NCI-H2196 (cell line): ENCODE data around the gene TMEM123.

Source experiments
- DNase-seq: peaks from one replicate; lab custom pipeline; 2025; ENCODE audit not compliant: unreplicated experiment; lab: John Stamatoyannopoulos, UW

The TMEM123 gene

DNA sequence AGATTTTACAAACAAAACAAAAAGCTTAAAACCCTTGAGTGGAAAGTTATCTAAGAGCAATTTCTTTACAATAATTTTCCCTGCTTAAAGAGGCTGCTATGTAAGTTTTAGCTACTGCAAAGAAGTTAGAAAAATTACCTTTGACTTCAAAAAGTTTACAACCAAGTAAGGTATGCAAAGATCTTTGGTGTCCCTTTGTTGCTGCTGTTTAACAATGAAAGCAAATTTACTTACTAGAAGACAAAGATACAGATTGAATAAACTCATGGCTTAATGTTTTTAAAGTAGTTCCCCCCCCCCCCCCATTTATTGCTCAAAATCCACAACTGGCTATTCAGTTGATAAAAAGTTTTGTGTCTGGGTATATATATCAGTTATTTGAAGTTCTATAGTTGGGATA, 26.0 kb downstream of the TMEM123 start:
- DNase-seq: no peak

- no peak for DNase-seq
These were observed 26.6 kb downstream of the TMEM123 start for GRCh38 chr11:102426000-102426399.

DNA sequence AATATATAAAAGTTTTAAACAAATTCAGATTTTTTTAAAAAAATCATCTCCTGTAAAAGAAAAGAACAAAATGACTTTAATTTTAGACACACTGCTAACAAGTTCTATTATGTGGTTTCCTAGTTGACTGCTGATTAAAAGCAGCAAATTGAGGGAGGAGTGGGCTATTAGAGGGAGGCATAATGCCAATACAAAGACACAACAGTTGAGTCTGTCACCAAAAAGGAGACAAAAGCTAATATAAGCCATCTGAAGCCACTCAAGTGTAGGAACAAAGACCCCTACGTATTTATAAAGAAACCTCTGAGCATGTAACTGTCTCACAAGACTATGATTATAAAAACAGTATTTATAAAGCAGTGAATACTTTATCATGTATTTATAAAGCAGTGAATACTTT, 28.6 kb downstream of the TMEM123 start:
- no peak for DNase-seq

DNA sequence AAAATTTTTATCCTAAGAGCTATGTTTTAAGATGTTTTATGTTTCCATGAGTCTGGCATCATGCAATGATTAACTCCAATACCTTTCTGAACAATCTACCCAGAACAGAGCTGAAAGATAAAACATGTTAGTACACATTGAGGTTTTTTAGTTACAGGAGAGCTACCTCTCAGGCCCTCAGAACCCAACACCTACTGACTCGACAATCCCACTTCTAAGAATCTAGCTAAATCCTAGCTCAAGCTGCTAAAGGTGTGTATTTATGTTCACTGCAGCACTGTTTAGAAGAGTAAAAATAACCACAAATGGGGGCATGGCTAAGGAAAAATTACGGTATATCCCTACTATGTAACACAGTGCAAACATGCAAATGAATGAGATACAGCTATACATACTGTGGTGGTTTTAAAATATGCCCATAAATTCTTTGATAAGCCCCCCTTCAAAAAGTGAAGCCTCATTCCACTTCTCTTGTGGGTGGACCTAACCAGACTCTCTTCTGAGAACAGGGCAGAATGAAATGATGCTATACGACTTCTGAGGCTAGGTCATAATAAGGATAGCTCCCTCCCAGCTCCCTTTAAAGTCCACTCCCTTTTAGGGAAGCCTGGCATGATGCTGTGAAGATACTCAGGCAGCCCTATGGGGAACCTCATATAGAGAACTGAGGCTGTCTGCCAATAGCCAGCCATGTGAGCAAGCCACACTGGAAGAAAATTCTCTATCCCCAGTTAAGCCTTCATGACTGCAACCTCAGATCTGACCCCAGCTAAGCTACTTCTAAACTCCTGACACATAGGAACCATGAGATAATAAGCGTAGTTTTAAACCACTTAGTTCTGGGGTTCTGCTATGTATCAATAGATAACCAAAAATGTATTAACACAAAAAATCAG, 29.5 kb downstream of the TMEM123 start:
- DNase-seq: no peak

DNA sequence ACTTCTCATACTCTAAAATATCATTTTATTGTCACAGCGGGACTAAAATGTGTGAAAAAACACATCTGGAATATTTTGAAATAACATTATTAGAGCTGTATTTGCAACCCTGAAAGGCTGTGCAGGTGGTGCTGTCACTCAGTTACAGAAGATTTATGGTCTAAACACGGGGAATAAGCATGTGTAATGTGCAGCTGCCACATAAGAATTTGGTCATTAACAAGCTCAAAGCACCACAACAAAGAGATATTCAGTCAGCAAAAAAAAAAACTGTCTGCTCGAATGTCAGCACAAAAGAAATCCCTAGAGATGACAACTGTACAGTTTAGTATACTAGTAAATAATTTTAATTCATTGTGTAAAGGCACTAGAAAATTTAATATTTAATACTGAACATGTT, 31.3 kb downstream of the TMEM123 start:
- DNase-seq: no peak

DNA sequence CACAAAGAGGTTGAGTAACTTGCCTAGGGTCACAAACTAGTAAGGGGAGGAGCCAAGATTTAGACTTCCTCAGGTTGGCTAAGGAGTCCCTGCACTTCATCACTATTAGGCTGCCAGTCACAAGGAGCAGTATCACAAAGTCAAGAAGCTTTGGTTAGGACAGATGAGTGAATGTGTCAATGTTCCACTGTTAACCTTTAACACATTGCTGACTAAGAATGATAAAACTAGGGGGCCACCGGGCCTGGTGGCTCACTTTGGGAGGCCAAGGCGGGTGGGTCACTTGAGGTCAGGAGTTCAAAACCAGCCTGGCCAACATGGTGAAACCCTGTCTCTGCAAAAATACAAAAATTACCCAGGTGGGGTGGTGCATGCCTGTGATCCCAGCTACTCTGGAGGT, 32.0 kb downstream of the TMEM123 start:
- no peak for DNase-seq

DNA sequence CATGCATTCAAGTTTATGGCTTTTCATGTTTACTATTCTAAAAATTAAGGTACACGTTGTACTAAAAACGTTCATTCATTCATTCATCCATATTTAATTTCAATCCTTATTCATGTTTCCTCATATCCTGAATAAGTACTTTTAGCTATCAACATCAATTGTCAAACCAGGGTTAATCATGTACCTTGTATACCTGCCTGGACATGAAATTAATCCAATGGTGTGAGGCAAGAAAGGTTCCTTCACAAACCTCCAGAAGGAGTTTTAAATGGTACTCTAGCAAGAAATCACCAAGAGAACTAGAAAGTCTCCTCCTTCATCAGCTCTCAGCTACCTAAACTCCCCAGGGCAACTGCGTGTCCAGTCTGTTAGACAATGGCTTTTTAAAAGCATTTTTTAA, 33.4 kb downstream of the TMEM123 start:
- no peak for DNase-seq

GRCh38 chr11:102416976-102417375, 35.6 kb downstream of the TMEM123 start:
- DNase-seq: no peak

- DNase-seq: no peak
These were observed 37.2 kb downstream of the TMEM123 start for GRCh38 chr11:102415304-102415916.

DNA sequence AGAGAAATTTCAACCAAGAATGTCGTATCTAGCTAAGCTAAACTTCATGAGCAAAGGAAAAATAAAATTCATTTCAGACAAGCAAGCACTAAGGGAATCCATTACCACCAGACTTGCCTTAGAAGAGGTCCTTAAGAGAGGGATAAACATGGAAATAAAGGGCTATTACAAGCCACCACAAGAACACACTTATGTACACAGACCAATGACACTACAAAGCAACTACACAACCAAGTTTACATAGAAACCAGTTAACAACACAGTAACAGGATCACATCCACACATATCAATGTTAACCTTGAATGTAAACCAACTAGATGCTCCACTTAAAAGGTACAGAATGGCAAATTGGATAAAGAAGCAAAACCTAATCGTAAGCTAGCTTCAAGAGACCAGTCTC, 38.0 kb downstream of the TMEM123 start:
- DNase-seq: no peak

- DNase-seq: no peak
These were observed 39.1 kb downstream of the TMEM123 start for GRCh38 chr11:102413497-102413896.

GRCh38 chr11:102411142-102411541, 41.4 kb downstream of the TMEM123 start:
- DNase-seq: no peak

GRCh38 chr11:102410382-102410784, 42.2 kb downstream of the TMEM123 start:
- DNase-seq: no peak

DNA sequence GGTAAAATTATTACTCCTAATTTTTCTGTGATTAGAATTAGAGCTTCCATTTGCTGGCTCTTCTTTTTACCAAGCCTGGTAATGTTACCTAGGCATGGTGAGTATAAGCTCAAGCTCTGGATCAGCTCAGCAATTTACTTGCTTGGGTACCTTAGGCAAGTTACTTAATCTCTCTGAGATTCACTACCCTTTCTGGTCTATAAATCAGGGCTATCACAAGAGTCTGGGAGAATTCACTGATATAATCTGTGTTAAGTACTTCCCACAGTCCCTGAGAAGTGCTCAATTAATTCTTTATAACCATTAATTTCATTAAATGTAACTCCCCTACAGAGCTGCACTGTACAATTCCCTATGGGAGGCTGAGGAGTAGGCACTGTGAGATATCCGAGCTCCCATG, 44.2 kb downstream of the TMEM123 start:
- no peak for DNase-seq

DNA sequence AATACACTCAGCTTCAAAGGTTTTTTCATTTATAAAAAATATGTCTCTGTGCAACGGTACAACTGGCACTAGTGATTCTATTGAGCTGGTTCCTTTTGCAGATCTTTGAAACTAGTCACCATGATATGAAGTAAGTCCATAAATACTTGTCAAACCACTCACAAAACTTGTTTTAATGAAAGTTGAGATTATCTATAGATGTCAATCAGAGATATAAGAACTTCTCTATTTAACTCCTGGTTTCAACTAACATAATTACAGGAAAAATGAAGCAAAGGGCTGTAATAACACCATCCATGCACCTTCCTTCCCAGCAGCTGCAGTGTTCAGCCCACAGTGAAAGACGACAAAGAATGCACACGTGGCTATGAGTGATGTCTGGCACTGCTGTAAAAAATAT, 44.7 kb downstream of the TMEM123 start:
- no peak for DNase-seq

GRCh38 chr11:102406099-102406498, 46.5 kb downstream of the TMEM123 start:
- DNase-seq: no peak

DNA sequence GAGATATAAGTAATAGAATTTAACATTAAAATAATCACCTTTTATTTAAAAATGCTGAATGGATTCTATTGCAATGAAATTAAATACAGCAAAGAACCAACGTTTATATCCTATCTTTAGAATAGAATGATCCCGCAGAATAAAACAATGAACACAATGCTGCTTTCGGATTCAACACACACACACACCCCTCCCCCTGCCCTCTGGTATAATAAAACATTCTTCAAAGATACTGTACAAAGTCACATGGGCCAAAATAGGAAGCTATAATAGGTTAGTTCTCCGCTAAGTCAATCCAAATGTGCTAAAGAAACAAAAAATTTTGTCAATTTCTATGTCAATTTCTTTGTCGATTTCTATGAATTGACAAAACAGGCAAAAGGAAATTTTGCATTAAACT, 47.1 kb downstream of the TMEM123 start:
- DNase-seq: no peak

DNA sequence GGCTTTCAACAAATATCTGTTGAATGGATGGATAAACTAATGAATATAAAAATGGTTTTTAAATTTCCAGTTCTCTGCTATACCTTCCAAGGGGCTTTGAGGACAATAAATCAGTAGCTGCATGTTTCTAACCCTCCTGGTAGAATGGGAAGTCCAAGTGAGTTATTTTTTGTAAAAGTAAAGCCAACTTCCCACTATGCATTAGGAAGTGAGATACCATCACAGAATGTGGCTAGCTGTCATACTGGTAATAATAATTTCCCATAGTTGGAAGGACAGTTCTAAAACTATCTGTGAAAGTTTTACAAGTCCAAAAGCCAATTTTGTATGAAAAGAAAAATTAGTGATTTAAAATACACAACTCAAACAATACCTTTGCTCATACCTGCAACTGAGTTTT, 50.0 kb downstream of the TMEM123 start:
- DNase-seq: no peak

DNA sequence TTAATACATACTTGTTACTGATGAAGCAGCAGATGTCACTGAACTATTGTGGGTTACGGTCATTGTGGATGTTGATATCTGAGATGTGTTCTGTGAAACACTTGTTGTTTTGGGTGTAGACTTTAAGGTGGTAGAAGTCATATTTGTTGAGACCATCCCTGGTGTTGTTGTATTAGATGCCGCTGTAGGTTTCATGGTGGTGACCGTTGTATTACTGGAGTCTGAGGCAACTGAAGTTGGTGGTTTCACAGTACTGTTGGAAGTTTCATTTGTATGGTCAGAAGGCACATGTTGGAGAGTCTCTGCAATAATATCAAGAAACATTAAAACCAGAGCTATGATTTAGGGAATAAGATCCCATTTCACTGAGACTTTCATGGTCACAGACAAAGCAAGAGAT, 50.7 kb downstream of the TMEM123 start:
- DNase-seq: no peak

- no peak for DNase-seq
These were observed 52.0 kb downstream of the TMEM123 start for GRCh38 chr11:102400603-102401002.

GRCh38 chr11:102399189-102399588, 53.4 kb downstream of the TMEM123 start:
- DNase-seq: no peak

- no peak for DNase-seq
These were observed 54.3 kb downstream of the TMEM123 start for GRCh38 chr11:102398297-102398696.
